HG03571 (cell line): Measurements from ENCODE around the gene TMEM51.

Source experiments
- ATAC-seq: cut with Tn5 transposase; IDR thresholded peaks from one replicate; pipeline ENCODE4 v1.9.1; 2021; ENCODE audit not compliant: unreplicated experiment

TMEM51 gene

DNA sequence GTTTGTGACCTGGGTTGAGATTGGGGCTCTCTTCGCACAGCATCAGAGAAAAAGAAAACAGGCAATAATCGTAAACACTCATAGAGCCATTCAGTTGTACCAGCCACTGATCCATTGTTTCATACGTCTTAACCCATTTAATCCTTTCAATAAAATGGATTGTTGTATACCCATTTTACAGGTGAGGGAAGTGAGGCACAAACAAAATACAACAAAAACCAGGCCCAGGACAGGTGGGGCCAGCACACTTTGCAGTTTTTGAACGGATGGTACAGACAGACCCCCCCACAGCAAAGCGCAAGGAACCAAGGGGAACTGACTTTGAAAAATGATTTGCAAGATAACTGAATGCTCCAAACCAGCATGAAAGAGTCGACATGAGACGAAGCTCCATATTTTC is 89.2 kb downstream of the TMEM51 start:
- no peak for ATAC-seq

DNA sequence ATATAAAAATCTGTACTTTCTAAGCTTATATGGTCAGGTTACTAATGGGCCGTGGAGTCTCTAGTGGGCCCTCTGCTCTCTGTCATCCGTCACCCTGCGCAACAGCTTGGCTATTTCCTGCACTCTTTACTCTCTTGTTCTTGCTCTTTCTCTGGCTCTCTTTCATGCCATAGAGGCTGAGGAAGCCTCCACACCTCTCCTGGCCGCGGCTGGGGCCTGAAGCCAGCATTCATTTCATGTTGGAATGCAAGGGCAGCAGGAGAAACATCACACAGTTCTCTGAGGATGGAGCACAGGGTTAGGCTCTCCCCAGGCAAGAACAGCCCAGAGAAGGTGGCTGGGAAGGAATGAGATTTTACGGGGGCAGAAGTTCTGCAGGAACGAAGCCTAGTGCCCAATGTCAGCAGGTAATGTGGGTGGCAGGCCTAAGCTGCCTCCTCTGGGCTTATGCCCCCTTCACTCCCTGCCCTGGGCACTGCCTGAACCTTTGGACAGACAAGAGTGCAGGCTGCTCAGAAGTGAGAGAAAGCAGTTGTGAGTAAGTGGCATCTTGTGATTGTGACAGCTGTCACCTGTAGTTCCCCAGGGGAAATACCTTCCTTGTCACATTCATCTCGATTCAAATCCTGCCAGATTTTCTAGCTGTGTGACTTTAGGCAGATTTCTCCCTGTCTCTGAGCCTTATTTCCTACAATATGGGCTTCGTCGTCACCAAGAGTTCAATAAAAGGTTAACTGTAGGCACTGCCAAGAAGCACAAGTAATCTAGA is 89.9 kb downstream of the TMEM51 start:
- no peak for ATAC-seq

DNA sequence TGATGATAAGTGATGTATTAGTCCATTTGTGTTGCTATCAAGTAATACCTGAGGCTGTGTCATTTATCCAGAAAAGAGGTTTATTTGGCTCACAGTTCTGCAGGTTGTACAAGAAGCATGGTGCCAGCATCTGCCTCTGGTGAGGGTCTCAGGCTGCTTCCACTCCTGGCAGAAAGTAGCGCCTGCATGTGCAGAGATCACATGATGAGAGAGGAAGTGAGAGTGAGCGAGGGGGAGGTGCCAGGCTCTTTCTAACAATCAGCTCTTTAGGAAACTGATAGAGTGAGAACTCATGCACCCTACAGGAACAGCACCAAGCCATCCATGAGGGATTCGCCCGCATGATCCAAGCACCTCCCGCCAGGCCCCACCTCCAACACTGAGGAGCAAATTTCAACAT is 91.3 kb downstream of the TMEM51 start:
- no peak for ATAC-seq

DNA sequence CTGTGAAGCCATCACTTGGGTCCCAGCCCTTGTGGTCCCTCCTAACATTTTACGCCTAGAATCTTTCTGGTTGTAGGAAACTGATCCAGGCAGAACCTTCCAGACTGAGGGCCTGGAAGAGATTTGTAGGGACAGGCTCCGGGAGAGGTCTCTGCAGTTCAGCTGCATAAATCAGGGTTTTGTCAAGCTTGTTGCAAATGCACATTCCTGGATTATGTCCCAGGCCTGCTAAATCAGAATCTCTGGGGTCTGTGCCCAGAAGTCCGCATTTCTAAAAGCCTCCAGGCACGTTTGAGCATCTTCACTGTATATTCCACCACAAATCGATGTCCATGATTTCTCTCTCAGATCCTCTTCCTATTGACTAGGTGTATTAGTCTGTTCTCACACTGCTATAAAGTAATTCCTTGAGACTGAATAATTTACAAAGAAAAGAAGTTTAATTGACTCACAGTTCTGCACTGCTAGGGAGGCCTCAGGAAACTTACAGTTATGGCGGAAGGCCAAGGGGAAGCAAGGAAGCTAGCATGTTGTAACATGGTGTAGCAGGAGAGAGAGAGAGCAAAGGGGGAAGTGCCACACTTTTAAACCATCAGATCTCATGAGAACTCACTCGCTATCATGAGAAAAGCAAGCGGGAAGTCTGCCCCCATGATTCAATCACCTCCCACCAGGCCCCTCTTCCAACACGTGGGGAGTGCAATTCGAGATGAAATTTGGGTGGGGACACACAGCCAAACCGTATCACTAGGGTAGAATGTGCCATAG is 92.2 kb downstream of the TMEM51 start:
- ATAC-seq = no peak

DNA sequence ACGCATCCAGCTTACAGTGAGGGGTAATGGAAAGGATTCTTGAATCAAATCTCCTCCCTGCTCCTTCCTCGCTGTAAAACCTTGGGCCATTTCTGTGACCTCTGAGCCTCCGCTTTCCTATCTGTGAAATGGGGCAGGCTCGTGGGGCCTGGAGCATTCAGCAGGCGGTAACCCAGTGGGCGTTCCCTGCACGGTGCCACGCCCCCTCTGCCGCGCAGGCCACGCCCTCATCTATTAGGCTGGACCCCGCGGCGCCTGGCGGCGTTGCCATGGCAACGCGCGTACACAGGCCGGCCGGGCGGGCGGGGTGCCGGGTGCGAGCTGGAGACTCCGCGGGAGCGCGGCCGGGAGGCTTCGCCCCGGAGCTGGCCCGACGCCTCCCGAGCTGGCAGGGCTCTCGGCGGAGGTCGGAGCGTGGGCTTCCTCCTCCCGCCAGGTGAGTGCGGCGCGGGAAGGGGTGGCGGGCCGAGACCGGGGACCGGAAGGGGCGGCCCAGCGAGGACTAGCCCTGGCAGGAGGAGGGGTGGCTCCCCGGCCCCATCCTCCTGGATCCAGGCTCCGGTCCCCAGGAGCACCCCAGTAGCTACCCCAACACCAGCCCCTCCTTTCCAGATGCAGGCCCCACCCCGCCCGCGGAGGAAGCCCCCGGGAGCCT is 93.5 kb downstream of the TMEM51 start, which contains the start of gene FHAD1:
FHAD1 (plus strand) TSS at position 264 of the 655 bp plus-strand sequence. CDS start 4,562 bp downstream, outside the sequence.
- ATAC-seq = no peak

DNA sequence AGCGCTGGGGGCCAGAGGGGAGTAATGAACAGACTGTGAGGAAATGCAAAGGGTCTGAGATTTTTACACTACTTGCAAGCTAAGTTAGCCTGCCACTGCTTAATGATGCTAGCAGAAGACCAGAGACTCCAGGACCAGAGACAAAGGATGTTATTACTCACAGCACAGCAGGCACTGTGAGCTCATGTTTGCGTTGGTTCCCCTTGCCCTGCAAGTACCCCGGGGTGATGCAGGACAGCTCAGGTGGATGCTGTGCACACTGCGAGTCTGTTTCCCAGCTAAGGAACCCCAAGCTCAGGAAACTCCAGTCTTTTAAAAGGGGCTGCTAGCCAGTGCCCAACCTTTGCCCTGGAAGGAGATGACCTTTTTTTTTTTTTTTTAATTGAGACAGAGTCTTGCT is 94.7 kb downstream of the TMEM51 start:
- ATAC-seq = no peak

DNA sequence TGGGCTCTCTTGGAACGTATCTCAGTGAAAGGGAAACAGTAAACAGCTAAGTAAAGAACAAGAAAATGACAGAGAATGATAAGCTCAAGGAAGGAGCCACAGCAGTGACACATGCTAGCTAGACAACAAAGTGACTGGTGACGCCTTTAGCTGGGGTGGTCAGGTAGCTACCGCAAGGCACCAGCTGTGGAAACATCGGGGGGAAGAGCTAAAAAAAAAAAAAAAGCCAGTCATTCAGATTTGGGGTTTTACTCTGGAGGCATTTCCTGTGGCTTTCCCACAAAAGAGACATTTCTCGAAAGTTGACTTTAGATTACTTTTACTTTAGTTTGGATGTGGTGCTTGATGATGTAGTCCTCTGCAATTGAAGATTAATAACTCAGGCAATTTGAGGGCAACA is 95.5 kb downstream of the TMEM51 start:
- no peak for ATAC-seq

DNA sequence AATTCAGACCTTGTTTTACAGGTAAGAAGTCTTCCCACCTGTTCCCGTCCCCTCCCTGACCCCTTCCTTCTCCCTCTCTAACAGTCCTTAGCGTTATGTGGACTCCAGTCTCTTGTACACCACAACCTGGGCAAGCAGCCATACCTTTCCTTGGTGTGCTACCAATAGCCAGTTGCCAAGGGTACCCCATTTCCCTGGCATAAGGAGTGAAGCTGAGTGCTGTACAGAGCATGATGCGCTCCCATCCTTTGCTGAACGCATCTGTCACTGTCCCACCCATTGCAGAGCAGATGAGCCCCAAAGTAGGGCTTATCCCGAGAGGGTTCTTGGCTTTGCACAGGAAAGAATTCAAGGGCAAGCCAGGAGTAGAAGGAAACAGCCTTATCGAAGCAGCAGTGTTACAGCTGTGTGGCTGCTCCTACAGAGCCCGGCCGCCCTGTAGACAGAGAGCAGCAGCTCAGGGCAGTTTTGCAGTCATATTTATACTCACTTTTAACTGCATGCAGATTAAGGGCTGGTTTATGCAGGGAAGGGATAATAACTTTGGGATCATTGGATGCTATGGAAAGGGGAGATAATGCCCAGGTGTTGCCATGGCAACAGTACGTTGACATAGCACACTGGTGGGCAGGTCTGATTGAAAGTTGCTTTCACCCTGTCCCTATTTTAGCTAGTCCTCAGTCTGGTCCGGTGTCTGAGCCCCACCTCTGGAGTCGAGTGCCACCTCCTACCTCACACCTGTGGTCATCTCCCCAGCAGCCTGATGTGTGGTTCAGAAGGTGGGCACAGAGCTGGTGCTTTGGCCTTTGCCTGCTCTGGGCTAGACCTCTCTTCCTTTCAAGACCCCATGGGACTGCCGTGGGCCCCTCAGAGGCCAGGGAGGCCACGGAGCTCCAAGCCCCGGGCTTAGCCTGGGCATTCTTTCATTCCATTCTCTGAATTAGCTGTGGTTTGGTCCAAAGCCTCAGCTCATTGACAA is 98.6 kb downstream of the TMEM51 start:
- no peak for ATAC-seq

DNA sequence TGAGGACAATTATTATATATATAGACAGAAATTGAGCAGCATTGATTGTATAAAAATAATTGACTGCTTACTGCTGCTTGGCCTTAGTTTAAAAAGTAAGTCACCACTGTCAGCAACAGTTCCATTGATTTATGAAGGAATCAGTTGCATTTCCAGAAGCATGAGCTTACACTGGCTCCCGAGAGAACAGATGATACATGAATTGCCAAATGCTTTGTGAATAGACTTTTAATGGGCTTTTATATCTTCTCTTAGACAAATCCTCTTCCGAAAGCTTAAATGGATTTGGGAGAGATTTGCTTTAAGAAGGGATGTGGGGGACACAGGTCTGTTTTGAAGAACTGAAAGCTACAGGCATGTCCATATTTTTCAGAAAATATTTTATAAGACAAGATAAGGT is 101.0 kb downstream of the TMEM51 start:
- ATAC-seq = no peak

DNA sequence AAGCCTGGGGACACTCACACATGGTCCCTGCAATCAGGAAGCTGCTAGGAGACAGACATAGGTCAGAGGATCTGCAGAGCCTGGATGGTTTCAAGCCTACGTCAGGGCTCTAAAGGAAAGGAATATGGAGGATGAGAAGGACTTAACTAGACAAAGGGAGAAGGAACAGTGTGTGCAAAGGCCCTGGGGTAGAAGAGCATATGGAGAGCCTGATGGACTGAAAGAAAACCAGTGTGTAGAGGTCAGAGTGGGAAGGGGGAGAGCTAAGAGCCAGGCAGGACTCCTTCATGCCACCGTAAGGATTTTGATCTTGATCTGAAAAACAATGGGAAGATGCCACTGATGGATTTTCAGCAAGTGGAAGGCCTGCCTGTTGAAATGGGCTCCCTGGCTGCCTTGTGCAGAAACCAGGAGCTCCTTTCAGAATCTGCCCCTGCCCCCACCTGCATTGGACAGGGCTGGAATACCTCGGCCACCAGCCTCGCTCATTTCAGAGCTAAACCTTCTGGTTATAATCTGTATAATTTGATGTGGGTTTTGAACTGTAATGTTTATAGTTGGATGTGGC is 102.1 kb downstream of the TMEM51 start:
- ATAC-seq = no peak

DNA sequence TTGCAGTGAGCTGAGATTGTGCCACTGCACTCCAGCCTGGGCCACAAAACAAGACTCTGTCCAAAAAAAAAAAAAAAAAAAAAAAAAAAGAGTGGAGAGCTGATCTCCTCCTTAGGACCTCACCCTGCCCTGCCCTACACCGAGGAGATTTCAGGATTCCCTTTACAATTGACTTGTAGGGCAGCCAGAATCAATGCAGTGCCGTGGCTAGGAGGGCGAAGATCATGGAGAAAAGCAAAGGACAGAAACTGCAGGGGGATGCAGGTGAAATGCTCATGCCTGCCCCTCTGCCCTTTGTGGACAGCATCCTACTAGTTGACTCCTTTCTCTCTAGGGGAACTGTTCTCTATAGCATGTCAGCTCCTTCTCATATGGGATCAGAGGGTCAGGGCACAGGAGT is 103.0 kb downstream of the TMEM51 start:
- no peak for ATAC-seq

DNA sequence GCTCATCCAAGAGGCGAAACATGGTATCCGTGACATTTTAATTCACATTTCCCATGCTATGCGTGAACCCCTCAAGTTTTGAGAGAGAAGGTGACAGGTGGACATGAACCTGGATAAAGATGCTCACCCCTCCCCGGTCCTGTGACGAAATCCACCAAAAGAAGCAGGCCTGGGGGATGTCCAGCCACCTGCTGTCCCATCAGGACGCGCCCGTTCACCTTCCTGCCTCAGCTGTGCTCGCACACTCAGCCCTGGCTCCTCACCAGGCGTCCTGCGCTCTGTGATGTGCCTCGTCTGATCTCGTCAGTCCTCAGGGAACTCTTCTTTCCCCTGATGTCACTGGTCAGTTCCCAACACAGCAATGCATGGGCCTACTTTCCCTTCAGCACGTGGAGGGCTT is 103.8 kb downstream of the TMEM51 start:
- no peak for ATAC-seq

DNA sequence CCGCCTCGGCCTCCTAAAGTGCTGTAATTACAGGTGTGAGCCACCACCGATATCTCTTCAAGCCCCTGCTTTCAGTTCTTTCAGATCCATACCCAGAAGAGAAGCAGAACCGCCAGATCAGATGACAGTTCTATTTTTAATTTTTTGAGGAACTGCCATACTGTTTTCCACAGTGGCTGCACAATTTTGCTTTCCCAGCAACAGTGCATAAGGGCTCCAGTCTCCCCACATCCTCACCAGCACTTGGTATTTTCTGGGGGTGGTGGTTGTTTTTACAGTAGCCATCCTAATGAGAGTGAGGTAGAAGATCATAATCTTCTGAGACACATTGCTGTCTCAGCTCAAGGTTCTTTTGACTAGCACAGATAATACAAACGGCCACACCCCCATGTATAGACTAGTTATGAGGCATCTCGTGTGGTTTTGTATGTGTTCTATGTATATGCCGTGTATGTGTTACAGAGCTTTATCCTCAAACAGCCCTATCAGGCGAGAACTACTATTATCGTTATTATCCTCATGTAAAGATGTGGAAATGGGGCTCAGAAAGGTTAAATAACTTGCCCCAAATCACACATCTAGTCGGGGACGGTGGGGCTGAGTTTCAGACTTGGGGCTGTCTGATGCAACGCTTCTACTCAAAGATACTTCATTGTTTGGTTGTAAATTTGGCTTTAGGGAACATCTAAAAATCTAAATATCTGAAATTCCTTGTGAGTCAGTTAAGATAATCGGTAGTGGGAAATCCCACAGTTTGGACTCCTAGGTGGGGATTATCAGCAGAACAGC is 105.5 kb downstream of the TMEM51 start:
- no peak for ATAC-seq

DNA sequence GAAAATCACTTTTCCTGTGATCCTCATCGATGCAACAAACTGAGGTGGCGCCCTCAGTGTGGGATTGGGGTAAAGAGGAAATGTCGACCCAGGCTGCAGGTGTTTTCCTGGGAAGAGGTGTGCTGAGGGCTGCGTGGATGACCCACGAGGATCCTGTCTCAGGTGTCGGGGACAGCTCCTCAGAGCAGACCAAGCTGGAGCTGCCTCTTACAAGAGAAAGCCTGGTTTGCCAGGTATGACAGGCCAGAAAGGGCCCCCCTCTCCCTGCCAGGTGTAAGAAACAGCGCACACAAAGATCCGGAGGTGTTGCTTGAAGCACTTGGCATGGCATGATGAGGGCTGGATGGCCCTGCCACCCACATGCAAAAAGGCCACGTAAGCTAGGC is 106.1 kb downstream of the TMEM51 start:
- no peak for ATAC-seq

DNA sequence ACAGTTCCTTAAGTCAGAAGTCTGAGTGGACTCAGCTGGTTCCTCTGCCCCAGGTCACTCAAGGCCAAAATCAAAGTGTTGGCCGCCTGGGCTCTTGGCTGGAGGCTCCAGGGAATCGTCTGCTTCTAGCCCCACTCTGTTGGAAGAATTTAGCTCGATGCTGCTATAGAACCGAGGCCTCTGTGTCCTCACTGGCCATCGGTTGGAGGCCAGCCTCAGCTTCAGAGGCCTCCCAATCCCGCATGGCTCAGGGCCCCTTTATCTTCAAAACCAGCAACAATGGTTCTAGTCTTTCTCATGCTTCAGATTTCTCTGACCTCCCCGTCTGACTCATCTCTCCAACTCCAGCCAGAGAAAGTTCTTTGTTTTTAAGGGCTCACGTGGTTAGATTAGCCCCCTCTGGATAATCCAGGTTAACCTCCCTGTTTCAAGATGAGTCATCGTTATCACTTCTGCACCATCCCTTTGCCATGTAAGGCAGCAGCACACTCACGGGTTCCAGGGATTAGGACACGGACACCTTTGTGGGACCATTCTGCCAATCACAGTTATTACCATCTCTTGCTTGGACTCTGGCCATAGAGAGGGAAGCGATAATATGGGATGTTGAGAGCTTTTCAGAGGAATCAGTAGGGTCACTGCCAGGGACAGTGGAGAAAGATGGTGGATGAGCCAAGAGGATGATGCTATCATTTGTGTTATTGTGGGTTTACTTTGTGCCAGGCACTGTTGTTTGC is 107.0 kb downstream of the TMEM51 start:
- ATAC-seq = no peak

DNA sequence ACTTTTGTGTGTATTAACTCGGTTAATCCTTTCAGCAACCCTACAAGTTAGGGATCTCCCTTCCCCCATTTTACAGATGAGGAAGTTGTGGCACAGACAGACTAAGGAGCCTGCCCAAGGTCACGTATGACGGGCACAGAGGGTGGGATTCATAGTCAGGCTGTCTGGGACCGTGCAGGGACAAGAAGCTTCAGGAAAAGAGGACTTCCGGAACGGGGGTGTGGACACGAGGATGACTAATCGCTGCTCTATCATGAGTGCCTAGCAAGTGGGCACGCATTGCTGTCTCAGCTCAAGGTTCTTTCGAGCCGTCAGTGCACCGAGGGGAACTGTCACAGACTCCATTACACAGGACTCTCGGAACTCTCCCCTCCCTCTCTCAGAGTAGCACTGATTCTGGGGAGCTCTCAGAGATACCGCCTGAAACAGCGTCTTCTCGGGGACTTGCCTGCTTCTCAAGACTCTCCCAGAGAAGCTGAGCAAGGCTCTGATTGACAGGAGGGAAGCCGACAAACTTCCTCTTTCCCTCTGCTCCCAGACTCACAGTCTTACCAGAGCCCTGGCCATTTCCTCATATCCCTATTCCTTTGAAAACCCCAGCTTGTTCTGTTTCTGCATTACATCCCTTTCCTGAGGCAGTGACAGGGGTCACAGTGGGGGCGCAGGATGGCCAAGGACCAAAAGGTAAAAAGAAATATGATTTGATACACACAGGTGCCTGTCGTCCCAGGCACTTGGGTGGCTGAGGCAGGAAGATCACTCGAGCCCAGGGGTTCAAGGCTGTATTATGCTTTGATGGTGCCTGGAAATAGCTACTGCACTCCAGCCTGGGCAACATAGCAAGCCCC is 107.8 kb downstream of the TMEM51 start:
- no peak for ATAC-seq

DNA sequence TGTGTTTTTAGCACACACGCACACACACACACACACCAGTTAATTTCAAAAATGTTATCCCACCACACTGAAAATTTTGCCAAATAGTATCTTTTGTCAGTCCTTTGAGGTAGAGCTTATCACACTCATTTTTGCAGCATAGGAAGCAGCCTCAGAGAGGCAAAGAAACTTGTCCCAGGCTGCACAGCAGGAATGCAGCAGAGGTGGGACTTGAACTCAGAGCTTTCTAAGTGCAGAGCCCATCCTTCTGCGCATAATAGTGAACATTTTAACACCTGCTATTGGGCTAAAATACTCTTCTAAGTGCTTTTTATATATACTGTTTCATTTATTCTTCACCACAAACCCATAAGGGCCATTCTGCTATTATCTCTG is 108.4 kb downstream of the TMEM51 start:
- ATAC-seq = no peak

DNA sequence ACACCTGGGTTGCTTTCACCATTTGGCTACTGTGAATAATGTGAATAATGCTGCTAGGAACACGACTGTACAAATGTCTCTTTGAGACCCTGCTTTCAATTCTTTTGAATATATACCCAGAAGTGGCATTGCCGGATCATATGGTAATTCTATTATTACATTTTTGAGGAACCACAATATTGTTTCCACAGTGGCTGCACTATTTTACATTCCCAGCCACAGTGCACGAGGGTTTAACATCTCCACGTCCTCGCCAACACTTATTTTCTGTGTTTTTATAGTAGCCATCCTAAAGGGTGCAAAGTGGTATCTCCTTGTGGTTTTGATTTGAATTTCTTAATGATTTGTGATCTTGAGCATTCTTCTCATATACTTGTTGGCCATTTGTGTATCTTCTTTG is 109.2 kb downstream of the TMEM51 start:
- no peak for ATAC-seq
